GM12891 (cell line): ENCODE data around the gene PARP16.
A peak's percentile ranks its signal among the peaks of the same experiment; 100 is the strongest.

Experiments
- DNase-seq: peaks from one replicate; pipeline ENCODE4 v3.0.0; 2011; ENCODE audit warnings: low spot score; ENCODE audit not compliant: insufficient read length
- FAIRE-seq: peaks from 2 replicates; lab custom pipeline; 2011; peaks lifted over from hg19 to GRCh38; lab: Jason Lieb, UNC
- PAX5 ChIP-seq: IDR thresholded peaks from 2 replicates; pipeline ENCODE4 v1.6.1; 2011; ENCODE audit warnings: low read length, moderate library complexity, mild to moderate bottlenecking; ENCODE audit not compliant: insufficient read depth, severe bottlenecking
- POLR2A ChIP-seq: IDR thresholded peaks from 2 replicates; pipeline ENCODE4 v1.6.1; 2011; ENCODE audit warnings: low read depth, low read length, control low read depth
- POLR2AphosphoS5 ChIP-seq: IDR thresholded peaks from 2 replicates; pipeline ENCODE4 v1.6.1; 2011; ENCODE audit warnings: low read depth, low read length, control low read depth
- POU2F2 ChIP-seq: IDR thresholded peaks from 2 replicates; pipeline ENCODE4 v1.6.1; 2011; ENCODE audit warnings: low read depth, mild to moderate bottlenecking, control low read depth, low read length, moderate library complexity
- SPI1 ChIP-seq: IDR thresholded peaks from 2 replicates; pipeline ENCODE4 v1.6.1; 2011; ENCODE audit warnings: low read depth, low read length, control low read depth
- TAF1 ChIP-seq: IDR thresholded peaks from 2 replicates; pipeline ENCODE4 v1.6.1; 2011; ENCODE audit warnings: low read depth, low read length, control low read depth

Gene PARP16

GRCh38 chr15:65223996-65224395 is 62.7 kb downstream of the PARP16 start:
- FAIRE-seq, result no peak
- TF ChIP-seq POLR2AphosphoS5 (no peak), POLR2A (no peak), POU2F2 (no peak), TAF1 (no peak), PAX5 (no peak), SPI1 (no peak)

GRCh38 chr15:65222891-65223290 is 63.8 kb downstream of the PARP16 start:
- FAIRE-seq (no peak), DNase-seq (no peak)
- no peak for TF ChIP-seq TAF1
- TF ChIP-seq POLR2AphosphoS5, result no peak
- TF ChIP-seq SPI1, result no peak
- no peak for TF ChIP-seq POU2F2
- TF ChIP-seq PAX5, result no peak
- TF ChIP-seq POLR2A, result no peak

More at GRCh38 chr15:65223996-65224395, 62.7 kb downstream of the PARP16 start:
- no peak for DNase-seq

DNA sequence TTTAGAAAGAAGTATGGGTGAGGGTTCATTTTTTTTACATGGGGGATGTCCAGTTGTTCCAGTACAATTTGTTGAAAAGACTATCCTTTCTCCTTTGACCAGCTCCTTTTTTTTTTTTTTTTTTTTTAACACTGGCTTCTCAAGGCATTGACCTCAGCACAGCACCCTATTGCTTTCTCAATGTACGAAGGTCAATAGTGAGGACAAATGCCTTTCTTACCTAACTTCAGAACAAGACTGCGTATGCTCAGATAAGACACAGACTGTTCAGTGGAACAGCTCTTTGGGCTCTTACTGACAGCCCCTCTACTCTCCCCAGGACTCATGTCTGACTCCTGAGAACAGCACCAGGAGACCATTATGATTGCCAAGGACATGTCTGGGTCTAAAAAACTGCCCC is 65.0 kb downstream of the PARP16 start:
- DNase-seq (no peak), FAIRE-seq (no peak)
- TF ChIP-seq POLR2AphosphoS5 (no peak), SPI1 (no peak), POLR2A (no peak), TAF1 (no peak), POU2F2 (no peak), PAX5 (no peak)

DNA sequence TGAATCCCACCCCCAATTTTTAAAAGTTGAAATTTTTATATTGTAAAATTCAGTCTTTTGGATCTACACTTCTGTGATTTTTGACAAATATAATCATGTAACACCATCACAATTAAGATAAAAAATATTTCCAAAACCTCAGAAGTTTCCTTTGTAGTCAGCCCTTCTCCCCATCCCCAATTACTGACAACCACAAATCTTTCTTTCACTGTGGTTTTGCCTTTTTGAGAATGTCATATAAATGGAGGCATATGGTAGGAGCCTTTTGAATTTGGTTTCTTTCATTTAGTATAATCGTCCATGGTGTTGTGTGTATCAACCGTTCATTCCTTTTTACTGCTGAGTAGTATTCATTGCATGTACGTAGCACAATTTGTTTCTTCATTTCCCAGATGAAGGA is 67.5 kb downstream of the PARP16 start:
- TF ChIP-seq POU2F2, result no peak
- FAIRE-seq (no peak), DNase-seq (no peak)

DNA sequence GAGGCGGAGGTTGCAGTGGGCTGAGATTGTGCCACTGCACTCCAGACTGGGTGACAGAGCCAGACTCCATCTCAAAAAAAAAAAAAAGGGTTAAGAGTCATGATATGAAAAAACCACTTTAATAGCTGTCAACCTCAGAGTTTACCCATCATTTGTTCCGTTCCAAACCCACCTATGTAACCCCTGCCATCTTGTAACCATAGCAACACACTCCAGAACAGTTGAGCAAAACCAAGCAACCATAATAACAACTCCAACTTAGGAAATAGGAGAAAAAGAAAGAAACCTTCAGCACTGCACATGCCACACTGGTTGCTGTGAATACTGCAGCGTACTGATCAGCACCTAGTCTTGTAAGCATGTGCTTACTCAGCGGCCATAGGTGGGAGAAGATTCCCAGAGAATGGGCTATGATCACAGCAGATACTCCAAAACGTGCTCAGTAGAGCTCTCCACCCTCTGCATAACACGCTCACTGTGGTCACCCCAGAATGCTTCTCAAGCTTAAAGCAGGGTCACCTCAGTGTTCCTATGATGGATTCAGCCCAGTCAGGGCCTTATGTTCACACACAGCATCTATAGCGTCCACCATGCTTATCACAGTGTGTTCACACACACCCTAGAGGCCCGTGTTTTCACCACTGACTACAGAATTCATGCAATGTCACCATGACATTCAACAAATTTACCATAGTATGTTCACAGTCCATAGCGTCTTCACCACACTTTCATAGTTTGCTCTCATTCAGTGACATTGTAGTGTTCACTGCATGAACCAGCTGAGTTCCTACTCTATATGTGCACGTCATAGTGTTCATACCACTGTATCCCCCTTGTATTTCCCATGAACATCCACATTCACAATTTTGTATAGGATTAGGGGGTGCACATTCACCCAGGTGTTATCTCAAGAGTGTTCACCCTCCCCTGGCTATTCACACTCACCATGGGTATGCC is 68.9 kb downstream of the PARP16 start:
- DNase-seq (no peak), FAIRE-seq (peak; percentile 33)
- TF ChIP-seq SPI1 (no peak), POLR2A (no peak), PAX5 (no peak), TAF1 (no peak), POLR2AphosphoS5 (no peak), POU2F2 (no peak)

GRCh38 chr15:65215496-65215895 is 71.2 kb downstream of the PARP16 start:
- DNase-seq (no peak), FAIRE-seq (no peak)
- TF ChIP-seq POLR2A, result no peak
- TF ChIP-seq POLR2AphosphoS5, result no peak
- no peak for TF ChIP-seq SPI1
- no peak for TF ChIP-seq POU2F2
- TF ChIP-seq PAX5, result no peak
- no peak for TF ChIP-seq TAF1

GRCh38 chr15:65214010-65214409 is 72.7 kb downstream of the PARP16 start:
- TF ChIP-seq SPI1 (no peak), POLR2AphosphoS5 (no peak), TAF1 (no peak), PAX5 (no peak)
- no peak for FAIRE-seq
- no peak for DNase-seq

DNA sequence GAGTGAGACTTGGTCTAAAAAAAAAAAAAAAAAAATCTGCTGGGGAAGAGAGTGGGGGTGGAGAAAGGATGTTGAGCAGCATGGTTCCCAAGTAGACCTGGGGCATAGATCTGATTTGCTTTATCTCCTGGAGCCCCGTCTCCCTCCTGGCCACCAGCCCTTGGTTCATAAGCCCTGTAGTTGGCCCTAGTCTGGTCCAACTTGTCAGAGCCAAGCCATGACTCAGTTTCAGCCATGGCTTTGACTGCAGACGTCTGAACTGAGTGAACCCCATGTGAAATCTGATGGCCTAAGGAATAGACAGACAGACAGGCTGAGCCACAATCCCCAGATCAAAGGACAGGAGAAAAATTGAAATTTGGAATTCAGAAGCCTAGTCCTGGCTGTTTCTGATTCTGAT is 73.4 kb downstream of the PARP16 start:
- TF ChIP-seq POLR2A (no peak), POU2F2 (no peak), TAF1 (no peak), PAX5 (no peak), POLR2AphosphoS5 (no peak), SPI1 (no peak)

GRCh38 chr15:65212097-65212496 is 74.6 kb downstream of the PARP16 start:
- TF ChIP-seq SPI1 (no peak), TAF1 (no peak), PAX5 (no peak), POLR2AphosphoS5 (no peak)
- FAIRE-seq, result peak; percentile 83
- peak; percentile 45 for DNase-seq

More for the DNA sequence above, 73.4 kb downstream of the PARP16 start:
- FAIRE-seq (no peak), DNase-seq (no peak)

GRCh38 chr15:65211482-65211982 is 75.2 kb downstream of the PARP16 start:
- TF ChIP-seq POLR2A (no peak), POLR2AphosphoS5 (no peak), PAX5 (no peak), SPI1 (no peak), POU2F2 (no peak), TAF1 (no peak)
- DNase-seq (no peak), FAIRE-seq (no peak)
